Activated T-cell treated with anti-CD3 and anti-CD28 coated beads for 24 hours (primary cell): ENCODE measurements around the gene ZCCHC8.
A peak's percentile ranks its signal among the peaks of the same experiment; 100 is the strongest.
"Not testable (repeated sequence)": the region's sequence is repeated elsewhere in the genome, so short reads cannot be mapped to it uniquely, and the experiment has no call there.

Experiments
- DNase-seq: peaks from one replicate; pipeline ENCODE4 v3.0.0-alpha.2; 2020; ENCODE audit warnings: low read depth

Gene ZCCHC8

GRCh38 chr12:122508163-122508562 is 7.4 kb upstream of the ZCCHC8 start:
- DNase-seq, result no peak

GRCh38 chr12:122506393-122506938 is 5.7 kb upstream of the ZCCHC8 start:
- DNase-seq, result no peak

GRCh38 chr12:122505419-122506051 is 4.8 kb upstream of the ZCCHC8 start:
- no peak for DNase-seq

- no peak for DNase-seq
Measured at GRCh38 chr12:122503783-122504590, 3.3 kb upstream of the ZCCHC8 start.

- DNase-seq, result no peak
Measured at GRCh38 chr12:122503147-122503751, 2.5 kb upstream of the ZCCHC8 start.

- no peak for DNase-seq
Measured at GRCh38 chr12:122501489-122501989, 807 bp upstream of the ZCCHC8 start.

GRCh38 chr12:122499991-122500684 is 594 bp downstream of the ZCCHC8 start:
- DNase-seq, result peak; percentile 16

GRCh38 chr12:122495258-122495657 is 5.5 kb downstream of the ZCCHC8 start:
- DNase-seq, result no peak

GRCh38 chr12:122493222-122493621 is 7.5 kb downstream of the ZCCHC8 start:
- DNase-seq, result not testable (repeated sequence)

GRCh38 chr12:122491991-122492390 is 8.7 kb downstream of the ZCCHC8 start:
- no peak for DNase-seq

GRCh38 chr12:122489038-122489437 is 11.7 kb downstream of the ZCCHC8 start:
- DNase-seq, result no peak

- DNase-seq, result not testable (repeated sequence)
Measured at GRCh38 chr12:122487807-122488206, 12.9 kb downstream of the ZCCHC8 start.

- no peak for DNase-seq
Measured at GRCh38 chr12:122486805-122487426, 13.8 kb downstream of the ZCCHC8 start.

- not testable (repeated sequence) for DNase-seq
Measured at GRCh38 chr12:122486360-122486759, 14.4 kb downstream of the ZCCHC8 start.

GRCh38 chr12:122484385-122484784 is 16.3 kb downstream of the ZCCHC8 start:
- not testable (repeated sequence) for DNase-seq

- DNase-seq, result no peak
Measured at GRCh38 chr12:122483969-122484368, 16.8 kb downstream of the ZCCHC8 start.

GRCh38 chr12:122481861-122482260 is 18.9 kb downstream of the ZCCHC8 start:
- no peak for DNase-seq

- no peak for DNase-seq
Measured at GRCh38 chr12:122480753-122481152, 20.0 kb downstream of the ZCCHC8 start.

- no peak for DNase-seq
Measured at GRCh38 chr12:122474324-122474716, 26.4 kb downstream of the ZCCHC8 start.

- DNase-seq, result peak; percentile 34
Measured at GRCh38 chr12:122473543-122474323, 27.0 kb downstream of the ZCCHC8 start.
